ENCODE measurements around the gene AEBP1.

AEBP1 gene

DNA sequence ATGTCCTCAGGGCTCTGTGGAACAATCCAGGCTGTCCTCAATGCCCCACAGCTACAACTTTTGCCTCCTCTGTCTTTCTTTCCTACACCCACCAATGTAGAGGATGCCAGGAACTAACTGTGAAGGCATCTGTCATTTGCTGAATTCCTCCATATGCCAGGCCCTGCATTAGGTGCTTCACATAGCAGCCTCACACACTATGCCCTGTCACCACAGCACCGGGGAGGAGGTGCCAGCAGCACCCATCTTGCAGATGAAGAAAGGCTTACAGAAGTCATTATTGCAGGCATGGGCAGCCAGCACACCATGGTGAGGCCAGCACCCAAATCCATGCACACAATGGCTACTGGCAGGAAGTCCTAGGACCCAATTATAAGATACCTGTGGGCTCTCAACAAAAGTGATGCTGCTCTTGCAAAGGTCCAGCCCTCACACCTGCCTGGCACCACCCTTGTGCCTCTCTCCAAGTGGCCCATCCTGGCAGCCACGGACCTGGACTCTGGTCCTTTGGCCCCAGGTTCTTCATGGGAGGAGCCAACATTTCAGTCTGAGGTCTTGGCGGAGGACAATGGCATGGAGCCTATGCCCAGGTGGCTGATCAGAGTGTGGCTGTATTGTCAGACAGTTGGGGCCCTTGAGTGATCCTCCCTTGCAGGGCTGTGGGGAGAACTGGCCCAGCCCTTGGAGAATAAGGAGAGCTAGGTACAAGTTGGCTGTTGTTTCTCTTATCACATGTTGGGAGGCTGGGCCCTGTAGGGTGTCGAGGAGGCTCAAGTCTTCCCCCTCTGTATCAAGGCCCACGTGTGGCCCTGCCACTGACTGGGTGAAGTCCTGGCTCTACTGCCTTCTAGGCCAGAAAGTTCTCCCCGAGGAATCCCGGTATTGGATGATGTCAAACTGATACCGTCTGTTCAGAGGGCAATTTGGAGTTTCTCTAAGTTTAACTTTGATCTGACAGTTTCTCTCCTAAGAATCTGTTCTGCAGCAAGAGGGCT is 51.3 kb downstream of the AEBP1 start:
- Histone ChIP-seq H3K9ac (ENCODE audit: low read depth, low read length) (no peak overlapping the region), H2AFZ (ENCODE audit: low read depth, low read length) (no peak overlapping the region), H3K4me2 (ENCODE audit: insufficient read depth, low read length) (no peak overlapping the region), H3K27me3 (ENCODE audit: insufficient read depth, low read length, poor library complexity) (no peaks in the 10 kb centered on the region), H3K27ac (ENCODE audit: low read length) (no peak overlapping the region), H3K4me3 (ENCODE audit: low read depth in 1 of 2, low read length in 2 of 2) (no peak overlapping the region), H3K4me1 (ENCODE audit: insufficient read depth, low read length) (no peaks in the 10 kb centered on the region), H3K36me3 (ENCODE audit: insufficient read depth, low read length) (no peaks in the 10 kb centered on the region), H4K20me1 (ENCODE audit: insufficient read depth, low read length) (no peaks in the 10 kb centered on the region; the same call in 1 of the 2 replicates), H3K79me2 (ENCODE audit: insufficient read depth, low read length) (no peaks in the 10 kb centered on the region), H3K9me3 (ENCODE audit: insufficient read depth, low read length, severe bottlenecking) (no peaks in the 10 kb centered on the region)
- no peak for DNase-seq
- ATAC-seq (ENCODE audit: insufficient read depth, low read depth), result no peak
- TF ChIP-seq EZH2 (IDR thresholded peaks at IDR 0.05; ENCODE audit: borderline replicate concordance, low read depth, low read length, severe bottlenecking), result no peak
- TF ChIP-seq CTCF (IDR thresholded peaks at IDR 0.05; ENCODE audit: borderline replicate concordance, extremely low read depth, low read length, poor library complexity, severe bottlenecking), result no peak

- no peak overlapping the region for H3K4me3 ChIP-seq (ENCODE audit: low read depth in 1 of 2, low read length in 2 of 2)
- H3K4me2 ChIP-seq (ENCODE audit: insufficient read depth, low read length), result no peak overlapping the region
- H3K4me1 ChIP-seq (ENCODE audit: insufficient read depth, low read length), result no peaks in the 10 kb centered on the region
- no peak for TF ChIP-seq EZH2 (IDR thresholded peaks at IDR 0.05; ENCODE audit: borderline replicate concordance, low read depth, low read length, severe bottlenecking)
- TF ChIP-seq CTCF (IDR thresholded peaks at IDR 0.05; ENCODE audit: borderline replicate concordance, extremely low read depth, low read length, poor library complexity, severe bottlenecking), result no peak
- no peak for ATAC-seq (ENCODE audit: insufficient read depth, low read depth)
- DNase-seq, result no peak
- H4K20me1 ChIP-seq (ENCODE audit: insufficient read depth, low read length), result no peaks in the 10 kb centered on the region; the same call in 1 of the 2 replicates
- no peaks in the 10 kb centered on the region for H3K9me3 ChIP-seq (ENCODE audit: insufficient read depth, low read length, severe bottlenecking)
- no peaks in the 10 kb centered on the region for H3K27me3 ChIP-seq (ENCODE audit: insufficient read depth, low read length, poor library complexity)
- no peak overlapping the region for H3K9ac ChIP-seq (ENCODE audit: low read depth, low read length)
- H3K79me2 ChIP-seq (ENCODE audit: insufficient read depth, low read length), result no peaks in the 10 kb centered on the region
- no peak overlapping the region for H3K27ac ChIP-seq (ENCODE audit: low read length)
- H3K36me3 ChIP-seq (ENCODE audit: insufficient read depth, low read length), result no peaks in the 10 kb centered on the region
- no peak overlapping the region for H2AFZ ChIP-seq (ENCODE audit: low read depth, low read length)
These were observed 52.4 kb downstream of the AEBP1 start for GRCh38 chr7:44156453-44157010.

DNA sequence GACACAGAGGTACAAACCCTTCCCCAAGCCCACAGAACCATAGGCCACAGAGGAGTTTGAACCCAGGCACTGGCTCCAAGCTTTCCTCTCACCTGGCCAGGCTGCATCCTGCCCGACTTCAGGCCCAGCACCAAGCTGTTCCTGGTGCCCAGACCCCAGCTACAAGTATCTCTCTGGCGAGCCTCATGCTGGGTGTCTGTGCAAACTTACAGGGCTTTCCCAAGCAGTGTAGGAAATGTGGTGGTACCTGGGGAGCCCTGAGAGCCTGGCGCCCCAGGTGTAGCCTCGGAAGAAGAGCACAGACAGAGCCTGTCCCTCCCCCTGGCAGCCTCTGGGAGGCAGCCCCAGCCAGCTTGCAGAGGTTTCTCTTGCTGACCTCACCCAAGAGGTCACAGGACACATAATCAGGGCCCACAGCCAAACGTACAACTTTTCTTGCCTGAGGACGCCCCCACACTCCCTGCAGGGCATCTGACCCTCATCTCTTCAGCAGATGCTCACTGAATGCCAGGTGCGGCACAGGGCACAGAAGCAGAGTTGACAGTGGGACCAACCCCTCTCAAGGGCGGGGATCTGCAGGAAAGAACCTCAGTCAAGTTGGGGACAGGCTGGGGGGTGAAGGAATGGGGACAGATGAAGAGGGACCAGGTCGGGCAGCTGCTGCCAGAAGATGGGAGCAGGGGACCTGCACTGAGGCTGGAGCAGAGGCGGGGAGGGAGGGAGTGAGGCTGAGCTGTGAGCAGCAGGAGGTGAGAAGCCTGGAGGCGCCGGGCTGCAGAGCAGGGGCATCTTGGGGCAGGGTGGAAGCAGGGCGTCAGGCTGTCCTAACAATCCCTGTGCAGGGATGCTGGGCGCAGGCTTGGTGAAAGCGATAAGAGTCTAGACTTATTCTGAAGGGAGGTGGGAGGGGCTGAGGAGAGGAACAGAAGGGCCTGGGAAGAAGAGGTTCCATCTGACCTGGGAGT is 53.3 kb downstream of the AEBP1 start:
- H3K27ac ChIP-seq (ENCODE audit: low read length), result no peak overlapping the region
- H3K27me3 ChIP-seq (ENCODE audit: insufficient read depth, low read length, poor library complexity), result no peaks in the 10 kb centered on the region
- H2AFZ ChIP-seq (ENCODE audit: low read depth, low read length), result no peak overlapping the region
- no peak for TF ChIP-seq EZH2 (IDR thresholded peaks at IDR 0.05; ENCODE audit: borderline replicate concordance, low read depth, low read length, severe bottlenecking)
- no peak for TF ChIP-seq CTCF (IDR thresholded peaks at IDR 0.05; ENCODE audit: borderline replicate concordance, extremely low read depth, low read length, poor library complexity, severe bottlenecking)
- H3K4me3 ChIP-seq (ENCODE audit: low read depth in 1 of 2, low read length in 2 of 2), result no peak overlapping the region
- H4K20me1 ChIP-seq (ENCODE audit: insufficient read depth, low read length), result no peaks in the 10 kb centered on the region; the same call in 1 of the 2 replicates
- H3K36me3 ChIP-seq (ENCODE audit: insufficient read depth, low read length), result no peaks in the 10 kb centered on the region
- DNase-seq (no peak), ATAC-seq (ENCODE audit: insufficient read depth, low read depth) (no peak)
- H3K4me1 ChIP-seq (ENCODE audit: insufficient read depth, low read length), result no peaks in the 10 kb centered on the region
- H3K4me2 ChIP-seq (ENCODE audit: insufficient read depth, low read length), result no peak overlapping the region
- H3K9ac ChIP-seq (ENCODE audit: low read depth, low read length), result no peak overlapping the region
- no peaks in the 10 kb centered on the region for H3K79me2 ChIP-seq (ENCODE audit: insufficient read depth, low read length)
- H3K9me3 ChIP-seq (ENCODE audit: insufficient read depth, low read length, severe bottlenecking), result no peaks in the 10 kb centered on the region

All from DND-41 (cell line).